GM18508 (cell line): ENCODE results near the gene SEMA3D.

Experiments used
- ATAC-seq: cut with Tn5 transposase; IDR thresholded peaks from one replicate; pipeline ENCODE4 v1.9.1; 2021; ENCODE audit warnings: moderate number of reproducible peaks; ENCODE audit not compliant: insufficient read depth, unreplicated experiment

SEMA3D gene

GRCh38 chr7:85052056-85052737 lies 134.7 kb downstream of the SEMA3D start:
- ATAC-seq = no peak

DNA sequence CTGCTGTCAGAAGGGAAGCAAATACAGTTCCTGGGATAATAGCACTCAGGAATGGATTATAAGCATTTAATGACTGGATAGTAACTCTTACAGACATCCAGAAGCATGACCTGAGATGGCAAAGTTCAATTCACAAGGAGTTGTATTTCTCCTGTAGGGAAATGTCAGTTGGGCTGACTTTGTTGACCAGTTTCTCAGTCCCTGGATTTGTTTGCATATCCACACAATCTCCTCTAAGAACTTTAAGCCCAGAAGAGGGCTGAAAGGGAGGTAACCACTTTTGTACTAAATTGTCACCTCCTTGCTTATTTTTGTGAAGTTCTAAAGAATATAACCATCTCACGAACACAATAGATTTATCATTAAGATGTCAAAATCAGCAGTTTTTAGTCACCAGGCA lies 140.3 kb downstream of the SEMA3D start:
- no peak for ATAC-seq

DNA sequence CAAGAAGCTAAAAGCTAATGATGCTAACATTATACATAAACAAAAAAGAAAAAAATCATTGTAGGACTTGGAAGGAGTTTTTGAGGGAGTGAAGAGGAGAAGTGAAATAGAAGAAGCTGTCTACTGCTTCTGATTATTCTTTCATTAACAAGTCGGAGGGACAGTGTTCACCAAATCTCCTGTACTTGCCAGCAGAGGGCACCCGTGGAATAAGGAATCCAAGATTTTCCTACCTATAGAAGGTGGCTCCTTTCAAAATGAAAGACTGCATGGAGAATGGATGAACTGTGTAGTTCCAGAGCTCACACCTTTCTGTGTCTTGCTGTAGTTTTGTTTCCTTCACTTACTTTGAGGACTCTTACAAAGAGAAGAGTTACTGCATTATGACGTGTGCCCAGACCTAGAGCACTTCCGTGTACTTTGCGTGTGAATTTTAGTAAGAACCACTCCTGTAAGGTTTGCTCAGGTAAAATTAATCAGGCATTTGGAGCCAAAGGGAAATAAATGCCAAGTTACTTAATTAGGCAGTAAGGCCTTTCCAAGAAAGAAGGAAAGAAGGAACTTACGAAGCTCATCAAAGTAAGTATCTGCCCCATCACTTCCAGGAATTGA lies 145.1 kb downstream of the SEMA3D start:
- ATAC-seq = no peak

- ATAC-seq = peak; percentile 83
Measured at GRCh38 chr7:85039196-85039923, 147.5 kb downstream of the SEMA3D start.

GRCh38 chr7:85038466-85038865 lies 148.4 kb downstream of the SEMA3D start:
- no peak for ATAC-seq

DNA sequence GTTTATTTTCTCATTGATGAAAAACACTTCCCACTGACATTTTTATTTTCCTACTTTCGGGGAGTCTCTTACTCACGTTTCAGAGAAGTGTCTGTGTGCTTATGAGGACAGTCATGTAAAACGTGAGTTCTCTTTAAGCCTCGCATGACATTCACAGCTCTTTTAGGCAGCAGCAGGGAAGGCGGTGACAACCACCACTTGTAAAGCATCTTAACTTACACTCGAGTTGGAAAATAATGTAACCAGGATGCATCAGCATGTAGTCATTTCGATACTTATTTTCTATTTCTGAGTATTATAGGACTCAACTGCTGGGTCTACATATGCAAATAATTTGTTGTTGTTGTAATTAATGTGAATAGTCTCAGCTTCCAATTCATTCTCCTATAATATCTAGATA lies 153.6 kb downstream of the SEMA3D start:
- ATAC-seq = no peak

GRCh38 chr7:85031475-85031874 lies 155.4 kb downstream of the SEMA3D start:
- no peak for ATAC-seq

GRCh38 chr7:85030893-85031292 lies 156.0 kb downstream of the SEMA3D start:
- no peak for ATAC-seq

GRCh38 chr7:85025312-85025756 lies 161.5 kb downstream of the SEMA3D start:
- no peak for ATAC-seq

DNA sequence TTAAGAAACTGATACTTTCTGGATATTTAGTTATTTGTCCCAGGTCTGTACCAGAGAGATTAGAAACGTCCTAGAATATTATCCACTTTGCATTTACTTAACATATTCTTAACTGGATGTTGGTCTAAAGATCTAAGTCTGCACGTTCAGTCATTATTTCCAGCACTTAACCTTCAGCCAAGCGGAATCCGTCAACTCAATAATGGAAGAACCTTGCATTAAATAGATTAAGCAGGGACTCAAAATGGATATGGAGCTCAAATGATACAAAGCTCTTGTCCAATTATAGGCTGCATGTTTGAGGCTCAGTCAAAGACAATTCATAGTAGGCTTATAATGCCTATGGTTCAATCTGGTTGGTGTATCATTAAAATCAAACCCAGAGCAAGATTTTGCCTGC lies 162.9 kb downstream of the SEMA3D start:
- no peak for ATAC-seq

DNA sequence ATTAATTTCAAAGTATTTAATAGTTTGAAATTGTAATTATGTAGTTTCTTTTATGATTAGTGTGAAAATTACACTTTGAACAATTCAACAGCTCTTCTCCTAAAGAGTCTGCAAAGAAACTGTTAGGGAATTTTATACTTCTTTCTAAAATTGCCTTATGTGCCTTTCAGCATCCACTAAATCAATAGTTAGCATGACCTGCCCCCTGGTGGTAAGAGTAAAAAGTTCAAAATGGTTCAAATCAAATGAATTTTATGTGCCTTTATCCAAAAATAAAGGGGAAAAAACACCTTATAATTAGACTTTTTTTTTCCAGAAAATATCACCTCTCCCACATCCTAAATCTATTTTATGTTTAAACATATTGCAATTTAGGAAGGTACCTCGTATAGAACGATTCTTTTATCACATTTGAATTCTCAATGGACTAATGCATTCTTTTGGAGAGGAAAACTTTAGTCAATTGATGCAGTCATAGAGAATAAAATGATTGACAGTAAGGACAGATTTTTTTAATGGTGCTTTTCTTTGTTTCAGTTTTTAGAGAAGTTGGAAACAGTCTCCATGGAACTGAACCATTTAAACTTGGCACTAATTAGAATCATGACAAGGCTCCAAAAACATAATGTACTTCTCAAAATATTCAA lies 163.7 kb downstream of the SEMA3D start:
- no peak for ATAC-seq

DNA sequence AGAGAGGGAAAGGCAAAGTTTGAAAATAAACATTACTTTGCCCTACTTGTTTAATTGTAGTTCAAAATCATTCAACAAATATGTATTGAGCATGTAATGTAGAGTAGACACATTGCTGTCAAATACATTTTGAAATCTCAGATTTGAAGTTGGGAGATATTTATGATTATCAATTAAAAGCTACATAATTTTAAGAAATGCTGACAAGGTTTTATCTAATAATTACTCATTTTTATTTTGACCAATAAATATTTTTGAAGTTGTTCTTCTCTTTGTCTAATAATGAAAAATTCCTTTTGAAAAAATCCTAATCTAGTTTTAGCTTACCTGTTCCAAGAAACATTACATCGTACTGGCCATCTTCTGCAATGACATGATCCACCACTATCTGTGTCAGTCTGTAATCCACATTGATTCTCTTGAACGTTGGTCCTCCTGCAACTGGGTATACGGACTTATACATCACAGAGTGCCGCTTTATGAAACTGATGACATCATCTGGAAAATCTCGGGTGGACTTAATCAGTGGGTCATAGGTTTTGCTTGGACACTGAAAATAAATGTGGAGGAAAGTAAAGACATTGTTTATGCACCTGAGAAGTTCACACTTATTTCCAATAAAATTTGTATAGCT lies 164.7 kb downstream of the SEMA3D start:
- ATAC-seq = no peak

GRCh38 chr7:85021101-85021704 lies 165.7 kb downstream of the SEMA3D start:
- ATAC-seq = no peak

DNA sequence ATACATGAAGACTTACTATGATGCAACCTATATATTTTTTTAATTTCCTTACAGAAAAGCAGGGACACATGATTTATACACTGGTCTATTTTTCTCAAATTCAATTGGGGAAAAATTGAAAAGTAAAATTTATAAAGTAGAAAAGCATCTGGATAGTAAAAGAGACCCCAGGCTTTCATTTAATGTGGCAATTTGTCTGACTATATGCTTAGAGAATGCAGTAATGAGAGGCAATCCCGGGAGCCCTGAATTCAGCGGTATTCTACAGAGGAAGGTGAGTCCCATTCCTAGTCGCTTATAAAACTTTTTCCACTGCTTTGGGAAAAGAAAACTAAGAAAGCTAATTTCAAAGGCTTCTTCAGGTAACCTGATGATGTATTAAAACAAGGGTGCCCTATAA lies 167.1 kb downstream of the SEMA3D start:
- no peak for ATAC-seq

GRCh38 chr7:85019176-85019575 lies 167.7 kb downstream of the SEMA3D start:
- ATAC-seq = no peak

GRCh38 chr7:85018498-85018897 lies 168.4 kb downstream of the SEMA3D start:
- no peak for ATAC-seq

- ATAC-seq = no peak
Measured at GRCh38 chr7:85016286-85016685, 170.6 kb downstream of the SEMA3D start.

- no peak for ATAC-seq
Measured at GRCh38 chr7:85014936-85015660, 171.8 kb downstream of the SEMA3D start.

GRCh38 chr7:85011127-85011526 lies 175.7 kb downstream of the SEMA3D start:
- no peak for ATAC-seq

DNA sequence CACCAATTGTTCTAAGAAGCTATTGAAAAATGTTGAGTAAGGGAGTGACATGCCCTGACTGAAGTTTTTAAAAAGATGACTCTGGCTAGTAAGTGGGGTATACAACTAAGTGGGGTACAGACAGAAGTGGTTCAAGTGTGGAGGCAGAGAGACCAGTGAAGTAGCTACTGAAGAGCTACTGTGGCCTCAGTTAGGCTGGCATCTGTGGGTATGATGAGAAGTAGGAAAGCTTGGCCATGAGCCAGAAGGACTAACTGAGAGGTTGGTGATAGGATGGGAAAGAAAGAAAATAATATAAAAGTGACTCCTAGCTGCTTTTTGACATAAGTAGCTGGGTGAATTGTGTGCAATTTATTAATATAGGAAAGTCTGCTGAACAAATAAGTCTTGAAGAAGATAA lies 176.6 kb downstream of the SEMA3D start:
- no peak for ATAC-seq
